PC-9 (cell line): ENCODE results near the gene ADGRD2. TPM values are rescaled to one million over a fixed set of nuclear protein-coding genes. Genes with fewer than 3 reads are reported as not detected.

Experiments used
- BruUV-seq: library from RNA; stranded (reverse); fragments of 400-500 nt; replicated peaks from 2 replicates; lab custom pipeline; 2021; lab: Mats Ljungman, UMichigan
- CTCF ChIA-PET: fragments of 300-600 bp; sonication (Branson Sonifier 250); formaldehyde crosslinking; loops from one replicate; lab custom pipeline; 2022; ENCODE audit warnings: antibody characterized with exemption; lab: Charles Lee
- POLR2A ChIA-PET: fragments of 300-600 bp; sonication (Branson Sonifier 250); formaldehyde crosslinking; loops from one replicate; lab custom pipeline; 2022; ENCODE audit warnings: antibody characterized with exemption; ENCODE audit not compliant: unreplicated experiment; lab: Charles Lee
- DNase-seq, 2 experiments: peaks; one replicate each; pipeline versions ENCODE4 v3.0.0 to v3.0.0-alpha.2; 2015 to 2022; ENCODE audit warnings: mixed read lengths in 1 of 2
- H2AFZ ChIP-seq: fragments of 200-600 bp; sonication (generic); 2 replicates; pipeline ENCODE4 v1.8.1; 2017; ENCODE audit warnings: antibody characterized with exemption
- H3F3A ChIP-seq: fragments of 200-600 bp; sonication (generic); 2 replicates; pipeline ENCODE4 v1.8.1; 2017; ENCODE audit warnings: antibody characterized with exemption, mild to moderate bottlenecking, low read depth; ENCODE audit not compliant: insufficient read depth
- H3K27ac ChIP-seq: fragments of 200-600 bp; sonication (generic); 2 replicates; pipeline ENCODE4 v1.6.1; 2016; ENCODE audit warnings: mixed run types
- H3K27me3 ChIP-seq: fragments of 200-600 bp; sonication (generic); 2 replicates; pipeline ENCODE4 v1.6.1; 2016; ENCODE audit warnings: low read depth, mixed run types; ENCODE audit not compliant: insufficient read depth
- H3K36me3 ChIP-seq: fragments of 200-600 bp; sonication (generic); 2 replicates; pipeline ENCODE4 v1.6.1; 2016; ENCODE audit warnings: low read depth, mixed run types
- H3K4me1 ChIP-seq: fragments of 200-600 bp; sonication (generic); replicated peaks from 2 replicates; pipeline ENCODE4 v1.6.1; 2016; ENCODE audit warnings: mixed run types; ENCODE audit not compliant: insufficient read depth
- H3K4me2 ChIP-seq: fragments of 200-600 bp; sonication (generic); 2 replicates; pipeline ENCODE4 v1.6.1; 2017; ENCODE audit warnings: mixed run types
- H3K4me3 ChIP-seq: fragments of 200-600 bp; sonication (generic); 2 replicates; pipeline ENCODE4 v1.6.1; 2016; ENCODE audit warnings: mixed run types
- H3K79me2 ChIP-seq: fragments of 200-600 bp; sonication (generic); 2 replicates; pipeline ENCODE4 v1.6.1; 2017; ENCODE audit warnings: low read depth, mixed run types
- H3K9me2 ChIP-seq: fragments of 200-600 bp; sonication (generic); 2 replicates; pipeline ENCODE4 v1.8.1; 2017; ENCODE audit warnings: mild to moderate bottlenecking; ENCODE audit not compliant: insufficient read depth
- H3K9me3 ChIP-seq: fragments of 200-600 bp; sonication (generic); 2 replicates; pipeline ENCODE4 v1.8.1; 2016; ENCODE audit warnings: low read depth; ENCODE audit not compliant: insufficient read depth
- H4K20me1 ChIP-seq: fragments of 200-600 bp; sonication (generic); 2 replicates; pipeline ENCODE4 v1.8.1; 2017; ENCODE audit not compliant: insufficient read depth
- EZH2 ChIP-seq: fragments of 200-600 bp; sonication (generic); IDR thresholded peaks from 2 replicates; pipeline ENCODE4 v1.8.0; 2017; ENCODE audit warnings: antibody characterized with exemption, low read depth
- intact Hi-C: fragments of 100-400 bp; cut with micrococcal nuclease; formaldehyde crosslinking; loops from one replicate; pipeline ENCODE4 v1.10.0; 2022; ENCODE audit not compliant: unreplicated experiment
- total RNA-seq: library from RNA; stranded (reverse); gene quantifications from 2 replicates; pipeline ENCODE4 v1.2.3, GENCODE V29; 2021
- TF ChIP-seq, protein P1 (sequence below): fragments of 200-600 bp; sonication (generic); conservative IDR thresholded peaks from 2 replicates; pipeline ENCODE4 v1.6.1; 2017; ENCODE audit warnings: mixed run types, antibody characterized with exemption, mild to moderate bottlenecking, moderate library complexity

The ADGRD2 gene
- total RNA-seq, 1 experiment from 2014 or later = not detected

DNA sequence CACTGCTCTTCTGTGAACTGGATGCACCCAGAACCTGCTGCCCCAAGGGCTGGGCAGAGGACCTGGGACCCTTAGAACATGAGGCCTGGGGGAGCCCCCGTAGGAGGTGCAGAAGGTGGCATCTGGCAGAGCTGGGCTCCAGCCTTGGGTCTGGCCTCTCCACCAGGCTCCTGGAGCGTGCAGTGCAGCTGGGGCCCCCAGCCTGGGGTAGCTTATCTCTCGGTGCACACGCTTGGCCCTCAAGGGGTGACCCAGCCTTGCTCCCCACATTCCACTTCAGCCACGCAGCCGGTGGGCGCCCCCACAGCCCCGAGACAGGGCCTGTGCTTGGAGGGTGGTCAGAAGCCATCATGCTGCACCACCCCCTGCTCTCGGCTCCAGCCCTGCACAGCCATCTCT is 62.6 kb downstream of the ADGRD2 start:
- POLR2A ChIA-PET = no interaction called here
- BruUV-seq = no TSS peak
- CTCF ChIA-PET = no interaction called here

DNA sequence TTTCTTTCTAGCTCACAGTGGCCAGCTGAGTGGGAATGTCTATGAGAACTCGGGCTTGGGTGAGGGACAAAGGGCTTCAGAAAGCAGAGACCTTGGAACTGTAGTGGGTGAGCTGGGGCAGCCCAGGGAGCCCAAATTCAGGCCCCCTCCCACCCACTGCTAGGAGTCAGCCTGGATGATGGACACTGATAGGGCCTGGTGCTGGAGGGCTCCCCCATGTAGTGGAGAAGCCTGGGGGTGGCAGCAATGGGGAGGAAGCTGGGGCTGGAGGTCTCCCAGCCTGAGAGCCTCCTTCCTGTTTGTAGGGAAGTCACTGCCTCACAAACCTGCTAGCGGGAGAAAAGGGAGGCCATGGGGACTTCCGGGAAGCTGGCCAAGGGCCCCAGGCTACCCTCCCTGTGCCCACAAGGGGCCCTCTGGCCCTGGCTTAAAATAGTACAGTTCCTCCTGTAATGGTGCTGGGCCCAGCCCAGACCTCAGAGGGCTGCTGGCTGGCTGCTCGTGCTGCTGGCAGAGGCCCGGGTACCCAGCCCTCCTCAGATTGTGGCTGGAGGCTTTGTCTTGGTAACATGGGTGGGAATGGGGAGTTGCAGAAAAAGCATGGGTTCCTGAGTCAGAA is 63.2 kb downstream of the ADGRD2 start:
- Histone ChIP-seq H3K4me1 (no peaks in the 10 kb centered on the region), H3K4me2 (no peak overlapping the region), H3K27me3 (no peaks in the 10 kb centered on the region), H4K20me1 (no peaks in the 10 kb centered on the region), H3K27ac (no peak overlapping the region), H3K9me2 (no peaks in the 10 kb centered on the region), H3F3A (no peaks in the 10 kb centered on the region; the same call in 1 of the 2 replicates), H3K79me2 (no peaks in the 10 kb centered on the region), H3K36me3 (no peaks in the 10 kb centered on the region), H3K4me3 (no peak overlapping the region), H3K9me3 (no peaks in the 10 kb centered on the region), H2AFZ (no peak overlapping the region)
- BruUV-seq = no TSS peak
- ChIA-PET CTCF (no interaction called here), POLR2A (interaction anchor here (0.5 kb wide), 1 partner anchor 256 kb away, joined by 3 read pairs; no protein-coding TSS in a partner anchor)
- no peak for DNase-seq
- intact Hi-C loops = no loop called here
- TF ChIP-seq, protein P1, sequence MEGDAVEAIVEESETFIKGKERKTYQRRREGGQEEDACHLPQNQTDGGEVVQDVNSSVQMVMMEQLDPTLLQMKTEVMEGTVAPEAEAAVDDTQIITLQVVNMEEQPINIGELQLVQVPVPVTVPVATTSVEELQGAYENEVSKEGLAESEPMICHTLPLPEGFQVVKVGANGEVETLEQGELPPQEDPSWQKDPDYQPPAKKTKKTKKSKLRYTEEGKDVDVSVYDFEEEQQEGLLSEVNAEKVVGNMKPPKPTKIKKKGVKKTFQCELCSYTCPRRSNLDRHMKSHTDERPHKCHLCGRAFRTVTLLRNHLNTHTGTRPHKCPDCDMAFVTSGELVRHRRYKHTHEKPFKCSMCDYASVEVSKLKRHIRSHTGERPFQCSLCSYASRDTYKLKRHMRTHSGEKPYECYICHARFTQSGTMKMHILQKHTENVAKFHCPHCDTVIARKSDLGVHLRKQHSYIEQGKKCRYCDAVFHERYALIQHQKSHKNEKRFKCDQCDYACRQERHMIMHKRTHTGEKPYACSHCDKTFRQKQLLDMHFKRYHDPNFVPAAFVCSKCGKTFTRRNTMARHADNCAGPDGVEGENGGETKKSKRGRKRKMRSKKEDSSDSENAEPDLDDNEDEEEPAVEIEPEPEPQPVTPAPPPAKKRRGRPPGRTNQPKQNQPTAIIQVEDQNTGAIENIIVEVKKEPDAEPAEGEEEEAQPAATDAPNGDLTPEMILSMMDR = no peak
- no peak for TF ChIP-seq EZH2

More for the DNA sequence above, 62.6 kb downstream of the ADGRD2 start:
- Histone ChIP-seq H3K9me3 (no peaks in the 10 kb centered on the region), H3K27me3 (no peaks in the 10 kb centered on the region), H2AFZ (no peak overlapping the region), H3K4me2 (no peak overlapping the region), H3K36me3 (no peaks in the 10 kb centered on the region), H3F3A (no peaks in the 10 kb centered on the region; the same call in 1 of the 2 replicates), H3K9me2 (no peaks in the 10 kb centered on the region), H3K27ac (no peak overlapping the region), H3K79me2 (no peaks in the 10 kb centered on the region), H3K4me3 (no peak overlapping the region), H4K20me1 (no peaks in the 10 kb centered on the region), H3K4me1 (no peaks in the 10 kb centered on the region)
- no peak for TF ChIP-seq EZH2
- TF ChIP-seq, protein P1 = no peak
- intact Hi-C loops = no loop called here
- no peak for DNase-seq

DNA sequence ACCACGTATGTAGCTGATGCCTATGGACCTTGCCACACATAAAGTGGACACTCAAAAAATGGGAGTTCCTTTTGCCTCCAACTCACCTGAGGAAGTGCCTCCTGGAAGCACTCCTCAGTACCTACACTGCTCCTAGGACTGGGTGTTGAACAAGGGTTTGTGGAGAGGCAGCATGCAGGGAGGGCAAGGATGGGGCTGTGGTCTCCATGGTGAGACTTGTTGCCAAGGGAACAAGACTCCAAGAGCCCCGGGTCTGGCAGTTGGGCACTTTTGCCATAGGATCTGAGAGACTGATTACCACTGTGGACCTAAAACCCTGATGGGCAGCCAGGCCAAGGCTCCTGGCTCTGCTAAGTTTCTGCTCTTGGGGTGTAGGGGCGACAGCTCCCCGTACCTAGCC is 63.9 kb downstream of the ADGRD2 start:
- H3K4me2 ChIP-seq = no peak overlapping the region
- H3K9me3 ChIP-seq = no peaks in the 10 kb centered on the region
- CTCF ChIA-PET = no interaction called here
- H3F3A ChIP-seq = no peaks in the 10 kb centered on the region; the same call in 1 of the 2 replicates
- H3K79me2 ChIP-seq = no peaks in the 10 kb centered on the region
- H3K4me1 ChIP-seq = no peaks in the 10 kb centered on the region
- H3K27ac ChIP-seq = no peak overlapping the region
- H4K20me1 ChIP-seq = no peaks in the 10 kb centered on the region
- TF ChIP-seq, protein P1 = no peak
- no peak for TF ChIP-seq EZH2
- H3K4me3 ChIP-seq = no peak overlapping the region
- no peak overlapping the region for H2AFZ ChIP-seq
- POLR2A ChIA-PET = no interaction called here
- intact Hi-C loops = no loop called here
- H3K36me3 ChIP-seq = no peaks in the 10 kb centered on the region
- no peaks in the 10 kb centered on the region for H3K27me3 ChIP-seq
- no TSS peak for BruUV-seq
- DNase-seq = no peak
- H3K9me2 ChIP-seq = no peaks in the 10 kb centered on the region
